Measurements from ENCODE around the gene ABITRAM. TPM values are rescaled to one million over a fixed set of nuclear protein-coding genes. Genes with fewer than 3 reads are reported as not detected.

The ABITRAM gene
- total and polyA plus RNA-seq, 10 donors: 7.5 to 11.0 (median 8.6) TPM

DNA sequence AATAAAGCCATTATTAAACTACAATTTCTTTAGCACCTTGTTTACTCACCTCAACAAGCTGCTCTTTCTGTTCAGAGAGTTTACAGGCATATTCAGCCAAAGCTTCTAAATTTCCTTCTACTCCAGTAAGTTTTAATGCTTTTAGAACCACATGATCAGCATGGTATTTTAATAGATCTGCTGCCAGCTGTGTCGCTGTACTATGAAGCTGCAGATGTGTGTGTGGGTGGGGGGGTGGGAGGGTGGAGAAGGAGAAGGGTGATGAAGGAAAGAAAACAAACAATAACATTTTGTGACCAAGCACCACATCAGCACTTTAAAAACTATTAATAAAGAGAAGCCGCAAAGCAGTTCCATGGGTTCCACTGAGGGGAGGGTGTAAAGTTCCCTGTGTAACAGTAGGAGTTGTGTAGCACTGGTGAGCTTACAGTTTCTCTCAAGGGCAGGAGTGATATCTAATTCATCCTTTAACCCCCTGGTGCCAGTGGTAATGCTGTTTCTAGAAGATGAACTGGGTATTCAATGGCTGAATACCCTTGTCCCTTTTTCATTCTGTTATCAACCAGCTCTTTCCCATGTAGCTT is 38.5 kb downstream of the ABITRAM start:
- no peak overlapping the region for H3K27ac ChIP-seq

DNA sequence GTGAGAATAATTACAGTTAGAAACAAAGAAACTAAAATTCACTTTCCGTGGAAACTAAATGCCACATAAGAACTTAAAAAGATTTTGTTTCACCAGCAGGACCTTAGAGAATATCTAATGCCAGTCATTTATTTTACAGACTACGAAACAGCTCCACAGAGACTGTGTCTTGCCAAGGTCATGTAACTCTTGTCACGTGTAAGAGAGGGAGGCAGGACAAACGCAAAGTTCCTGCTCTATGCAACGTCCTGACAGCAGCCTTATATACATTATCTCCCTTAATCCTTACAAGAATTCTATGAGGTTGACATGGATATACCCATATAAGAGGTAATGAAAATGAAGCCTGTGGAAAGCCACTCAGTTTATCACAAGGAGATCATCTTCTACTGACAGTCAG is 39.7 kb downstream of the ABITRAM start:
- TF ChIP-seq POLR2AphosphoS5 (IDR thresholded peaks at IDR 0.05) (no peak), POLR2A (IDR thresholded peaks at IDR 0.05) (no peak)
- TF ChIP-seq, protein P1, sequence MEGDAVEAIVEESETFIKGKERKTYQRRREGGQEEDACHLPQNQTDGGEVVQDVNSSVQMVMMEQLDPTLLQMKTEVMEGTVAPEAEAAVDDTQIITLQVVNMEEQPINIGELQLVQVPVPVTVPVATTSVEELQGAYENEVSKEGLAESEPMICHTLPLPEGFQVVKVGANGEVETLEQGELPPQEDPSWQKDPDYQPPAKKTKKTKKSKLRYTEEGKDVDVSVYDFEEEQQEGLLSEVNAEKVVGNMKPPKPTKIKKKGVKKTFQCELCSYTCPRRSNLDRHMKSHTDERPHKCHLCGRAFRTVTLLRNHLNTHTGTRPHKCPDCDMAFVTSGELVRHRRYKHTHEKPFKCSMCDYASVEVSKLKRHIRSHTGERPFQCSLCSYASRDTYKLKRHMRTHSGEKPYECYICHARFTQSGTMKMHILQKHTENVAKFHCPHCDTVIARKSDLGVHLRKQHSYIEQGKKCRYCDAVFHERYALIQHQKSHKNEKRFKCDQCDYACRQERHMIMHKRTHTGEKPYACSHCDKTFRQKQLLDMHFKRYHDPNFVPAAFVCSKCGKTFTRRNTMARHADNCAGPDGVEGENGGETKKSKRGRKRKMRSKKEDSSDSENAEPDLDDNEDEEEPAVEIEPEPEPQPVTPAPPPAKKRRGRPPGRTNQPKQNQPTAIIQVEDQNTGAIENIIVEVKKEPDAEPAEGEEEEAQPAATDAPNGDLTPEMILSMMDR (IDR thresholded peaks at IDR 0.05 in 8 of 11, conservative IDR thresholded peaks at IDR 0.05 in 3 of 11): no peak
- Histone ChIP-seq H3K4me1 (peaks cover 0 to 14% (median 9%) of the 10 kb centered on the region in 6 donors), H3K4me3 (no peak overlapping the region), H3K27ac (peak overlapping the region in 1 of 8 donors; percentile 9), H3K9me3 (peaks cover 0 to 12% (median 3%) of the 10 kb centered on the region in 8 donors), H3K27me3 (replicated peaks in 1 of 7) (no peaks in the 10 kb centered on the region), H3K36me3 (peaks cover 0 to 29% (median 4%) of the 10 kb centered on the region in 6 donors)
- intact Hi-C loops (cut with DNase I; ENCODE audit: low total_unique reads): no loop called here
- DNase-seq: no peak
- 60 to 86% (median 72%) methylated on average over 5 of the region's 5 CpGs for WGBS, 5 donors

More for the DNA sequence above, 38.5 kb downstream of the ABITRAM start:
- Histone ChIP-seq H3K27me3 (replicated peaks in 1 of 7) (no peaks in the 10 kb centered on the region), H3K36me3 (peaks cover 0 to 23% (median 0%) of the 10 kb centered on the region in 6 donors), H3K9me3 (peaks cover 0 to 12% (median 3%) of the 10 kb centered on the region in 8 donors), H3K4me1 (peaks cover 0 to 14% (median 9%) of the 10 kb centered on the region in 6 donors), H3K4me3 (no peak overlapping the region)
- TF ChIP-seq POLR2A (IDR thresholded peaks at IDR 0.05) (no peak), POLR2AphosphoS5 (IDR thresholded peaks at IDR 0.05) (no peak)
- TF ChIP-seq, protein P1 (IDR thresholded peaks at IDR 0.05 in 8 of 11, conservative IDR thresholded peaks at IDR 0.05 in 3 of 11): no peak
- no peak for DNase-seq
- WGBS, 5 donors: 61 to 91% (median 90%) methylated on average over 2 of the region's 2 CpGs
- intact Hi-C loops (cut with DNase I; ENCODE audit: low total_unique reads): no loop called here

DNA sequence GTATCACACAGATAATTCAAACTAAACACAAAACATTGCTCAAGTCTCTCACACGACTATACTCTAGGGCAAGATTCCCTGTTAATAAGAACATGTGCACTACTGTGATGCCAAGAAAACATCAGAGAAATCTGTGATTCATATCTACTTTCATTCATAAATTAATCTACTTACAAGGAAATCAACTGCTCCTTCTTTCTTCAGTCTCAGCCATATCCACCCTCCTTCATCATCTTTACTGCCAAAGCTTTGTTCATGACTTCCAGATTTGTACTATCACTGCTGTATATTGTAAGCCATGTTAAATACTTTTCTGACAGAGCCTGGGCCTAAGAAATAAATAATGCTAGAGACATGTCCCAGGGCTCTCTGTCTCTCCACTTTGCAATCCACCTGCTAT is 44.0 kb downstream of the ABITRAM start:
- intact Hi-C loops (cut with DNase I; ENCODE audit: low total_unique reads): no loop called here
- DNase-seq: no peak
- peaks cover 0 to 47% (median 7%) of the 10 kb centered on the region in 6 donors for H3K36me3 ChIP-seq
- 67 to 76% (median 71%) methylated on average over 1 of the region's 1 CpG for WGBS, 5 donors
- no peak overlapping the region for H3K27ac ChIP-seq
- peaks cover 0 to 14% (median 5%) of the 10 kb centered on the region in 6 donors for H3K4me1 ChIP-seq
- H3K9me3 ChIP-seq: no peaks in the 10 kb centered on the region
- TF ChIP-seq, protein P1 (IDR thresholded peaks at IDR 0.05 in 8 of 11, conservative IDR thresholded peaks at IDR 0.05 in 3 of 11): no peak
- TF ChIP-seq POLR2A (IDR thresholded peaks at IDR 0.05) (no peak), POLR2AphosphoS5 (IDR thresholded peaks at IDR 0.05) (no peak)
- H3K27me3 ChIP-seq (replicated peaks in 1 of 7): no peaks in the 10 kb centered on the region
- H3K4me3 ChIP-seq: no peak overlapping the region

DNA sequence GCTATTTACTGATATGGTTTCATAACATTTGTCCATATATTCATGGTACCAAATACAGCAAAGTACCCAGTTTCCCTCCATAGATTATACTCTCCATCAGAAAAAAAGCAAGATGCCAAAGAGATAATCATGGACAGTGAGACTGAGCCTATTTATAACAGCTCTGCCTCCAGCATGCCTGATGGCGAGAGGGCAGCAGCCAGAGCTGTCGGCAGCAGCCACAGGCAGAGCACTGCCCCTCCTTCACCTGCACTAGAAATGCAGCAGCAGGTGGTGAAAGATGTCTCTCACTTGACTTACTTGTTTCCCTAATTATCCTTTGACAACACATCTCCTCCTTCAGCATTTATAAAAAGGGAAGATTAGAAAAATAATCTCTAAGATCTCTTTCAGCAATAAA is 46.7 kb downstream of the ABITRAM start:
- DNase-seq: no peak
- intact Hi-C loops (cut with DNase I; ENCODE audit: low total_unique reads): no loop called here
- Histone ChIP-seq H3K9me3 (no peaks in the 10 kb centered on the region), H3K27ac (no peak overlapping the region), H3K36me3 (peaks cover 0 to 47% (median 7%) of the 10 kb centered on the region in 6 donors), H3K4me1 (no peaks in the 10 kb centered on the region), H3K27me3 (replicated peaks in 1 of 7) (no peaks in the 10 kb centered on the region), H3K4me3 (no peak overlapping the region)
- no peak for TF ChIP-seq POLR2A (IDR thresholded peaks at IDR 0.05)
- TF ChIP-seq, protein P1 (IDR thresholded peaks at IDR 0.05 in 8 of 11, conservative IDR thresholded peaks at IDR 0.05 in 3 of 11): no peak
- 91 to 100% (median 98%) methylated on average over 2 of the region's 2 CpGs for WGBS, 5 donors

Measured in spleen (tissue), 11 donors.